Measurements from ENCODE around the gene OR52N2.

The OR52N2 gene

GRCh38 chr11:5833446-5833845 is 24.7 kb downstream of the OR52N2 start:
- in situ Hi-C loops (cut with HindIII; ENCODE audit: low pct_unique_long_range_greater_than_20kb, low sequenced_read_pairs): no loop called here

GRCh38 chr11:5837695-5838094 is 29.0 kb downstream of the OR52N2 start:
- no peak for DNase-seq (ENCODE audit: low read depth in 1 of 2, low spot score in 1 of 2)
- in situ Hi-C loops (cut with HindIII; ENCODE audit: low pct_unique_long_range_greater_than_20kb, low sequenced_read_pairs): no loop called here
- no peak for TF ChIP-seq JUND (IDR thresholded peaks at IDR 0.05; ENCODE audit: low read depth)

More at GRCh38 chr11:5833446-5833845, 24.7 kb downstream of the OR52N2 start:
- TF ChIP-seq JUND (IDR thresholded peaks at IDR 0.05; ENCODE audit: low read depth): no peak
- no peak for DNase-seq (ENCODE audit: low read depth in 1 of 2, low spot score in 1 of 2)

GRCh38 chr11:5841797-5842196 is 33.1 kb downstream of the OR52N2 start, which contains the start of gene OR52E6:
Gene OR52E6, minus strand, starts transcription at chr11:5841897. Its CDS starts 0 bp downstream, at chr11:5841897.
- no peak for TF ChIP-seq JUND (IDR thresholded peaks at IDR 0.05; ENCODE audit: low read depth)
- DNase-seq (ENCODE audit: low read depth in 1 of 2, low spot score in 1 of 2): no peak
- in situ Hi-C loops (cut with HindIII; ENCODE audit: low pct_unique_long_range_greater_than_20kb, low sequenced_read_pairs): no loop called here

- in situ Hi-C loops (cut with HindIII; ENCODE audit: low pct_unique_long_range_greater_than_20kb, low sequenced_read_pairs): no loop called here
- no peak for DNase-seq (ENCODE audit: low read depth in 1 of 2, low spot score in 1 of 2)
Measured at GRCh38 chr11:5846701-5847100, 38.0 kb downstream of the OR52N2 start.

GRCh38 chr11:5847711-5848110 is 39.0 kb downstream of the OR52N2 start:
- TF ChIP-seq JUND (IDR thresholded peaks at IDR 0.05; ENCODE audit: low read depth): no peak
- no peak for DNase-seq (ENCODE audit: low read depth in 1 of 2, low spot score in 1 of 2)
- in situ Hi-C loops (cut with HindIII; ENCODE audit: low pct_unique_long_range_greater_than_20kb, low sequenced_read_pairs): no loop called here

More at GRCh38 chr11:5846701-5847100, 38.0 kb downstream of the OR52N2 start:
- TF ChIP-seq JUND (IDR thresholded peaks at IDR 0.05; ENCODE audit: low read depth): no peak

GRCh38 chr11:5851002-5851401 is 42.3 kb downstream of the OR52N2 start:
- in situ Hi-C loops (cut with HindIII; ENCODE audit: low pct_unique_long_range_greater_than_20kb, low sequenced_read_pairs): no loop called here
- no peak for DNase-seq (ENCODE audit: low read depth in 1 of 2, low spot score in 1 of 2)
- no peak for TF ChIP-seq JUND (IDR thresholded peaks at IDR 0.05; ENCODE audit: low read depth)

GRCh38 chr11:5857590-5857989 is 48.9 kb downstream of the OR52N2 start, which contains the start of gene OR52E8:
Gene OR52E8, minus strand, starts transcription at chr11:5857690. Its CDS starts 0 bp downstream, at chr11:5857690.
- in situ Hi-C loops (cut with HindIII; ENCODE audit: low pct_unique_long_range_greater_than_20kb, low sequenced_read_pairs): no loop called here
- DNase-seq (ENCODE audit: low read depth in 1 of 2, low spot score in 1 of 2): no peak
- TF ChIP-seq JUND (IDR thresholded peaks at IDR 0.05; ENCODE audit: low read depth): no peak

GRCh38 chr11:5865826-5866225 is 57.1 kb downstream of the OR52N2 start:
- TF ChIP-seq JUND (IDR thresholded peaks at IDR 0.05; ENCODE audit: low read depth): no peak
- DNase-seq (ENCODE audit: low read depth in 1 of 2, low spot score in 1 of 2): no peak
- in situ Hi-C loops (cut with HindIII; ENCODE audit: low pct_unique_long_range_greater_than_20kb, low sequenced_read_pairs): no loop called here

Data from T47D (cell line).